ENCODE data around the gene AQP1. TPM values are rescaled to one million over a fixed set of nuclear protein-coding genes. Genes with fewer than 3 reads are reported as not detected.
A peak's percentile ranks its signal among the peaks of the same experiment; 100 is the strongest.

The AQP1 gene
- 100 to 1,000 TPM in 2 of 4 donors, 10 to 100 TPM in 2; 76.1 to 229 (median 110) TPM for total RNA-seq
- 100 to 1,000 TPM in 1 of 3 donors, 10 to 100 TPM in 2; 75.0 to 130 (median 97.8) TPM for polyA plus RNA-seq
- long read RNA-seq, donor 1, transcript AQP1-201 (4 exons, 2,913 nt) = major isoform, 29 of 58 reads
- long read RNA-seq, donor 1, partial matches to known transcripts = 29 of 58 reads
- long read RNA-seq, donor 1, other reads (novel, unspliced or antisense) = 0 of 58 reads
- long read RNA-seq, donor 2, transcript AQP1-201 (4 exons, 2,913 nt) = major isoform, 101 of 209 reads
- long read RNA-seq, donor 2, partial matches to known transcripts = 106 of 209 reads
- long read RNA-seq, donor 2, other reads (novel, unspliced or antisense) = 2 of 209 reads

DNA sequence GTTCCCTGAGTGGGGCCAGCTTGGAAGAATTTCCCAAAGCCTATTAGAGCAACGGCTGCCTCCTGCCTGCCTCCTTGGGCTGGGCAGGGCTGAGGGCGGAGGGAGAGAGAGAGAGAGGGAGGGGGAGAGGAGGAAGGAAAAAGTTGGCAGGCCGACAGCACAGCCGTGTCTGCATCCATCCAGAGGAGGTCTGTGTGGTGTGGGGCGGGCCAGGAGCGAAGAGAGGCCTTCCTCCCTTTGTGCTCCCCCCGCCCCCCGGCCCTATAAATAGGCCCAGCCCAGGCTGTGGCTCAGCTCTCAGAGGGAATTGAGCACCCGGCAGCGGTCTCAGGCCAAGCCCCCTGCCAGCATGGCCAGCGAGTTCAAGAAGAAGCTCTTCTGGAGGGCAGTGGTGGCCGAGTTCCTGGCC is at the start of gene AQP1:
AQP1 (plus strand) TSS at position 293 of the 409 bp plus-strand sequence; CDS start at position 350, 57 bp downstream.
- DNase-seq = peak; percentile 65 to 80
- Histone ChIP-seq H3K9me3 (no peaks in the 10 kb centered on the region), H3K36me3 (ENCODE audit: insufficient read depth in 1 of 2, low read depth in 1 of 2) (no peaks in the 10 kb centered on the region), H3K4me3 (peak within 1 kb of the TSS; percentile 60), H3K27me3 (ENCODE audit: insufficient read depth in 3 of 3, low read length in 2 of 3) (no peaks in the 10 kb centered on the region), H3K4me1 (no peaks in the 10 kb centered on the region), H3K27ac (peak within 1 kb of the TSS; percentile 23)
- TF ChIP-seq, protein P1, sequence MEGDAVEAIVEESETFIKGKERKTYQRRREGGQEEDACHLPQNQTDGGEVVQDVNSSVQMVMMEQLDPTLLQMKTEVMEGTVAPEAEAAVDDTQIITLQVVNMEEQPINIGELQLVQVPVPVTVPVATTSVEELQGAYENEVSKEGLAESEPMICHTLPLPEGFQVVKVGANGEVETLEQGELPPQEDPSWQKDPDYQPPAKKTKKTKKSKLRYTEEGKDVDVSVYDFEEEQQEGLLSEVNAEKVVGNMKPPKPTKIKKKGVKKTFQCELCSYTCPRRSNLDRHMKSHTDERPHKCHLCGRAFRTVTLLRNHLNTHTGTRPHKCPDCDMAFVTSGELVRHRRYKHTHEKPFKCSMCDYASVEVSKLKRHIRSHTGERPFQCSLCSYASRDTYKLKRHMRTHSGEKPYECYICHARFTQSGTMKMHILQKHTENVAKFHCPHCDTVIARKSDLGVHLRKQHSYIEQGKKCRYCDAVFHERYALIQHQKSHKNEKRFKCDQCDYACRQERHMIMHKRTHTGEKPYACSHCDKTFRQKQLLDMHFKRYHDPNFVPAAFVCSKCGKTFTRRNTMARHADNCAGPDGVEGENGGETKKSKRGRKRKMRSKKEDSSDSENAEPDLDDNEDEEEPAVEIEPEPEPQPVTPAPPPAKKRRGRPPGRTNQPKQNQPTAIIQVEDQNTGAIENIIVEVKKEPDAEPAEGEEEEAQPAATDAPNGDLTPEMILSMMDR (IDR thresholded peaks at IDR 0.05) = no peak
- intact Hi-C loops (cut with DNase I) = no loop called here
- 16 to 33% (median 21%) methylated on average over 9 to 12 of the region's 12 CpGs for WGBS, 3 donors
- peak in 3 of 4 donors; percentile 8 to 47 (median 19) for ATAC-seq

DNA sequence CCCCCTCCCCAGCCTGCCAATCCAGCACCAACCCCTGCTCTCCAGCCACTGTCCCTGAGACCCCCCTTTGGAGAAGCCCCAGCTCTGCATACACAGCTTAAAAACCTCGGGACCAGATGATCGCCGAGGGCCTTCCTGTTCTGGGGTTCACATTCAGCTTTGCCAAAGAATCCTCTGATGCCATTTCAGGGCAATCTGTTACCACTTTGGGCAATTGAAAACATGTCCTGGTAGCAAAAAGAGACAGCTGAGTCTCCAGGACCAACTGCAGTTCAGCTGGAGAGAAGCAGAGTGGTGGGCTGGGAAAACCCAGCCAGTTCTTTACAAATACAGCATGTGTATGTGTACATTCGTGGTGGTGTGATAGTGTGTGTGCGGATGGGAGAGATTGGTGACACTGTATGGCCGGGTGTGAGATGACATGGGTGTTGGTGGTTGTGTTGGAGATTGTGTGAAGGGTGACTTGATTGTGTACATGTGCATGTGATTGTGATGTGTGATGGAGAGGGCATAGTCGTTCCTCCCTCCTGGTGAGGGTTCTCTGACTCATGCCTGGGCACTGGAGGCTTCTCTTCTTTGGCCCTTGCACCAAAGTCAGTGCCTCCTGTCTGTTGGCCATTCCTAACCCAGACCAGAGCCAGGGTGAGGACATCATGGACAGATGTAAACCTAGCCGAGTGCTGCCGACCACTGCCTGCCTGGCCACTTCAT is 48.5 kb upstream of the AQP1 start:
- no peaks in the 10 kb centered on the region for H3K27me3 ChIP-seq (ENCODE audit: insufficient read depth in 3 of 3, low read length in 2 of 3)
- intact Hi-C loops (cut with DNase I) = no loop called here
- H3K9me3 ChIP-seq = no peaks in the 10 kb centered on the region
- 64 to 71% (median 66%) methylated on average over 9 of the region's 9 CpGs for WGBS, 3 donors
- H3K4me1 ChIP-seq = peaks cover 1% of the 10 kb centered on the region
- no peak for ATAC-seq
- no peaks in the 10 kb centered on the region for H3K36me3 ChIP-seq (ENCODE audit: insufficient read depth in 1 of 2, low read depth in 1 of 2)
- no peak overlapping the region for H3K27ac ChIP-seq
- no peak for DNase-seq
- no peak overlapping the region for H3K4me3 ChIP-seq
- TF ChIP-seq, protein P1 (IDR thresholded peaks at IDR 0.05) = no peak

GRCh38 chr7:30863706-30864035 is 48.0 kb upstream of the AQP1 start:
- Histone ChIP-seq H3K9me3 (no peaks in the 10 kb centered on the region), H3K27me3 (ENCODE audit: insufficient read depth in 3 of 3, low read length in 2 of 3) (no peaks in the 10 kb centered on the region), H3K4me3 (no peak overlapping the region), H3K36me3 (ENCODE audit: insufficient read depth in 1 of 2, low read depth in 1 of 2) (no peaks in the 10 kb centered on the region), H3K4me1 (peaks cover 3% of the 10 kb centered on the region), H3K27ac (no peak overlapping the region)
- DNase-seq = no peak
- ATAC-seq = no peak
- TF ChIP-seq, protein P1 (IDR thresholded peaks at IDR 0.05) = no peak
- WGBS, 3 donors = 39 to 58% (median 44%) methylated on average over 4 of the region's 4 CpGs
- intact Hi-C loops (cut with DNase I) = no loop called here

- TF ChIP-seq, protein P1 (IDR thresholded peaks at IDR 0.05) = no peak
- no peaks in the 10 kb centered on the region for H3K36me3 ChIP-seq (ENCODE audit: insufficient read depth in 1 of 2, low read depth in 1 of 2)
- peaks cover 3% of the 10 kb centered on the region for H3K4me1 ChIP-seq
- 73 to 83% (median 81%) methylated on average over 3 of the region's 3 CpGs for WGBS, 3 donors
- H3K4me3 ChIP-seq = no peak overlapping the region
- no peak overlapping the region for H3K27ac ChIP-seq
- no peaks in the 10 kb centered on the region for H3K9me3 ChIP-seq
- no peak for DNase-seq
- no peak for ATAC-seq
- H3K27me3 ChIP-seq (ENCODE audit: insufficient read depth in 3 of 3, low read length in 2 of 3) = no peaks in the 10 kb centered on the region
- intact Hi-C loops (cut with DNase I) = no loop called here
Measured at GRCh38 chr7:30864101-30864500, 47.6 kb upstream of the AQP1 start.
